GM12891 (cell line): ENCODE measurements around the gene PHLDB3.

Experiments
- PAX5 ChIP-seq: IDR thresholded peaks from 2 replicates; pipeline ENCODE4 v1.6.1; 2011; ENCODE audit warnings: low read length, moderate library complexity, mild to moderate bottlenecking; ENCODE audit not compliant: insufficient read depth, severe bottlenecking
- POLR2A ChIP-seq: IDR thresholded peaks from 2 replicates; pipeline ENCODE4 v1.6.1; 2011; ENCODE audit warnings: low read depth, low read length, control low read depth
- POLR2AphosphoS5 ChIP-seq: IDR thresholded peaks from 2 replicates; pipeline ENCODE4 v1.6.1; 2011; ENCODE audit warnings: low read depth, low read length, control low read depth
- POU2F2 ChIP-seq: IDR thresholded peaks from 2 replicates; pipeline ENCODE4 v1.6.1; 2011; ENCODE audit warnings: low read depth, mild to moderate bottlenecking, control low read depth, low read length, moderate library complexity
- SPI1 ChIP-seq: IDR thresholded peaks from 2 replicates; pipeline ENCODE4 v1.6.1; 2011; ENCODE audit warnings: low read depth, low read length, control low read depth
- TAF1 ChIP-seq: IDR thresholded peaks from 2 replicates; pipeline ENCODE4 v1.6.1; 2011; ENCODE audit warnings: low read depth, low read length, control low read depth

GRCh38 chr19:43532571-43532961 is 28.0 kb upstream of the PHLDB3 start:
- TF ChIP-seq TAF1 (no peak; the same call in 1 of the 2 replicates), POLR2AphosphoS5 (no peak), POLR2A (no peak), POU2F2 (no peak), SPI1 (no peak), PAX5 (no peak)
